ENCODE data around the gene KATNA1.

KATNA1 gene

DNA sequence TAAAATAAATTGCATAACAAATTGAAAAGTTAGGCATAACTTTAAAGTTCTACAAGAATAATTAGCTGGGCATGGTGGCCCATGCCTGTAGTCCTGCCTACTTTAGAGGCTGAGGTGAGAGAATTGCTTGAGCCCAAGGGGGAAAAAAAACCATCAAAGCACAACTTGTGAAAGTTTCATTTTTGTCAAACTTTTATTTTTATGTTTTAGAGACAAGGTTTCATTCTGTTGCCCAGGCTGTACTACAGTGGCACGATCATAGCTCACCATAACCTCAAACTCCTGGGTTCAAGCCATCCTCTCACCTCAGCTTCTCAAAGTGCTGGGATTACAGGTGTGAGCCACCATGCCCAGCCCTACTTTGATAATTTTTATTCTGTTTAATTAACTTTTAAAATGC is 14.2 kb downstream of the KATNA1 start:
- H3K9ac ChIP-seq (ENCODE audit: low read length) = no peak overlapping the region
- peaks cover 4% of the 10 kb centered on the region; the same call in 1 of the 2 replicates for H3K36me3 ChIP-seq (ENCODE audit: low read length)

DNA sequence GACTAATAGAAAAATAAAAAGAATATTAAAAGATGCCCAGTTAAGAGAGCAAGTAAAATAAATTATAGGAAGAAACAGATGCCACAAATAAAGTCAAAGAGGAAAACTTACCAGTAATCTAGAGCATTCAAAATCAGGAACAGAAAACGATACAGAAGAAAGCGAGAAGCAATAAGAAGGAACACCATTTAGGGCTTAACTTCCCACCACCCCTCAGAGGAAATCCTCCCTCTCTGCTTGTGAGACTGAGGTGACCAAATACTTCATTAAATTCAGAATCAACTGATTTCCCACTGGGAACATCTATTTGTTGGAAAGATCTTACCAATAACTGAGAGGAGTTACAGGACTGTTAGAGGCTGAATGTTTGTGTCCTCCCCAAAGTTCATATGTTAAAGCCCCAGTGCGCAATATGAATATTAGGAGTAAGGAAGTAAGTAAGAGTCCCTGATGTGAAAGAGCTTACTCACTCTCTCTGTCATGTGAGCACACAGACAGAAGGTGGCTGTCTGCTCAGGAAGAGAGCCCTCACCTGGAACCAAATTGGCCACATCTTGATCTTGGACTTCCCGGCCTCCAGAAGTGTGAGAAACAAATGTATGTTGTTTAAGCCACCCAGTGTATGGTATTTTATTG is 19.5 kb downstream of the KATNA1 start:
- peaks cover 4% of the 10 kb centered on the region; the same call in 1 of the 2 replicates for H3K36me3 ChIP-seq (ENCODE audit: low read length)
- H3K79me2 ChIP-seq (ENCODE audit: insufficient read depth, low read length) = no peaks in the 10 kb centered on the region
- no peak overlapping the region for H2AFZ ChIP-seq (ENCODE audit: low read depth, low read length, severe bottlenecking)
- H3F3A ChIP-seq (ENCODE audit: insufficient read depth) = no peaks in the 10 kb centered on the region
- H3K4me2 ChIP-seq (ENCODE audit: low read depth, low read length, poor library complexity, severe bottlenecking) = no peak overlapping the region
- no peak overlapping the region for H3K9ac ChIP-seq (ENCODE audit: low read length)
- no peaks in the 10 kb centered on the region for H3K9me2 ChIP-seq (replicated peaks; ENCODE audit: insufficient read depth, low read length)
- no peak for TF ChIP-seq EZH2phosphoT487 (conservative IDR thresholded peaks at IDR 0.05; ENCODE audit: low read length)
- TF ChIP-seq, protein P1, sequence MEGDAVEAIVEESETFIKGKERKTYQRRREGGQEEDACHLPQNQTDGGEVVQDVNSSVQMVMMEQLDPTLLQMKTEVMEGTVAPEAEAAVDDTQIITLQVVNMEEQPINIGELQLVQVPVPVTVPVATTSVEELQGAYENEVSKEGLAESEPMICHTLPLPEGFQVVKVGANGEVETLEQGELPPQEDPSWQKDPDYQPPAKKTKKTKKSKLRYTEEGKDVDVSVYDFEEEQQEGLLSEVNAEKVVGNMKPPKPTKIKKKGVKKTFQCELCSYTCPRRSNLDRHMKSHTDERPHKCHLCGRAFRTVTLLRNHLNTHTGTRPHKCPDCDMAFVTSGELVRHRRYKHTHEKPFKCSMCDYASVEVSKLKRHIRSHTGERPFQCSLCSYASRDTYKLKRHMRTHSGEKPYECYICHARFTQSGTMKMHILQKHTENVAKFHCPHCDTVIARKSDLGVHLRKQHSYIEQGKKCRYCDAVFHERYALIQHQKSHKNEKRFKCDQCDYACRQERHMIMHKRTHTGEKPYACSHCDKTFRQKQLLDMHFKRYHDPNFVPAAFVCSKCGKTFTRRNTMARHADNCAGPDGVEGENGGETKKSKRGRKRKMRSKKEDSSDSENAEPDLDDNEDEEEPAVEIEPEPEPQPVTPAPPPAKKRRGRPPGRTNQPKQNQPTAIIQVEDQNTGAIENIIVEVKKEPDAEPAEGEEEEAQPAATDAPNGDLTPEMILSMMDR (IDR thresholded peaks at IDR 0.05; ENCODE audit: insufficient read depth, low read length, poor library complexity, severe bottlenecking) = no peak
- H3K4me3 ChIP-seq (ENCODE audit: insufficient read depth, low read length, poor library complexity, severe bottlenecking) = no peak overlapping the region
- H4K20me1 ChIP-seq (ENCODE audit: low read depth, low read length) = no peaks in the 10 kb centered on the region
- no peak overlapping the region for H3K27ac ChIP-seq (ENCODE audit: low read depth, low read length)
- H3K27me3 ChIP-seq (ENCODE audit: low read length) = no peaks in the 10 kb centered on the region
- no peaks in the 10 kb centered on the region for H3K9me3 ChIP-seq (ENCODE audit: insufficient read depth, low read length)

More for the DNA sequence above, 14.2 kb downstream of the KATNA1 start:
- Histone ChIP-seq H3K4me3 (ENCODE audit: insufficient read depth, low read length, poor library complexity, severe bottlenecking) (no peak overlapping the region), H3K9me3 (ENCODE audit: insufficient read depth, low read length) (no peaks in the 10 kb centered on the region), H4K20me1 (ENCODE audit: low read depth, low read length) (no peaks in the 10 kb centered on the region), H3F3A (ENCODE audit: insufficient read depth) (no peaks in the 10 kb centered on the region), H2AFZ (ENCODE audit: low read depth, low read length, severe bottlenecking) (no peak overlapping the region), H3K27me3 (ENCODE audit: low read length) (no peaks in the 10 kb centered on the region), H3K4me2 (ENCODE audit: low read depth, low read length, poor library complexity, severe bottlenecking) (no peak overlapping the region), H3K79me2 (ENCODE audit: insufficient read depth, low read length) (peaks cover 11% of the 10 kb centered on the region), H3K9me2 (replicated peaks; ENCODE audit: insufficient read depth, low read length) (no peaks in the 10 kb centered on the region), H3K27ac (ENCODE audit: low read depth, low read length) (no peak overlapping the region)
- TF ChIP-seq EZH2phosphoT487 (conservative IDR thresholded peaks at IDR 0.05; ENCODE audit: low read length) = no peak
- TF ChIP-seq, protein P1 (IDR thresholded peaks at IDR 0.05; ENCODE audit: insufficient read depth, low read length, poor library complexity, severe bottlenecking) = no peak

DNA sequence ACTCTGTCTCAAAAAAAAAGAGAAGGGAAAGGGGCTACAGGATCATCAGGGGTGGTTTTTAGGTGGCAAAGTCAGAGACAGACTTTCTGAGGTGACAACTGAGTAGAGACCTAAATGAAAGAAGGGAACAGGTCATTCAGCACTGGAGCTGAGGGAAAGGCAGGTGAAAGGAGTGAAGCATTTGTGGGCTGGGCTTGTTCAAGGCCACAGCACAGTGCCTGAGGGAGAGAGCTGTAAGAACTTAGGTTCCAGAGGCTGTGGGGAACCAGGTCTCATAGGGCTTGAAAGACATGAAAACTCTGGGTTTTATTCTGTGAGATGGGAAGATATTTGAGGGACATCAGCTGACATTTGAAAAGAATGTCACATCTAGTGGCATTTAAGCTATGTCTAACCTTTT is 20.8 kb downstream of the KATNA1 start:
- Histone ChIP-seq H3K4me3 (ENCODE audit: insufficient read depth, low read length, poor library complexity, severe bottlenecking) (no peak overlapping the region), H3K9ac (ENCODE audit: low read length) (no peak overlapping the region), H3K4me2 (ENCODE audit: low read depth, low read length, poor library complexity, severe bottlenecking) (no peak overlapping the region), H3K9me2 (replicated peaks; ENCODE audit: insufficient read depth, low read length) (no peaks in the 10 kb centered on the region), H3K36me3 (ENCODE audit: low read length) (peaks cover 7% of the 10 kb centered on the region; the same call in 1 of the 2 replicates), H2AFZ (ENCODE audit: low read depth, low read length, severe bottlenecking) (no peak overlapping the region), H3K27me3 (ENCODE audit: low read length) (no peaks in the 10 kb centered on the region), H3K27ac (ENCODE audit: low read depth, low read length) (no peak overlapping the region), H3F3A (ENCODE audit: insufficient read depth) (no peaks in the 10 kb centered on the region), H4K20me1 (ENCODE audit: low read depth, low read length) (no peaks in the 10 kb centered on the region), H3K79me2 (ENCODE audit: insufficient read depth, low read length) (no peaks in the 10 kb centered on the region), H3K9me3 (ENCODE audit: insufficient read depth, low read length) (no peaks in the 10 kb centered on the region)
- TF ChIP-seq, protein P1 (IDR thresholded peaks at IDR 0.05; ENCODE audit: insufficient read depth, low read length, poor library complexity, severe bottlenecking) = no peak
- no peak for TF ChIP-seq EZH2phosphoT487 (conservative IDR thresholded peaks at IDR 0.05; ENCODE audit: low read length)
